Panc1 (cell line): ENCODE results near the gene CHST11.

Source experiments
- CTCF ChIP-seq: fragments of 450-650 bp; IDR thresholded peaks from 2 replicates; pipeline ENCODE4 v1.5.1; 2017; ENCODE audit warnings: mild to moderate bottlenecking
- POLR2AphosphoS5 ChIP-seq: IDR thresholded peaks from 2 replicates; pipeline ENCODE4 v1.6.1; 2012; ENCODE audit warnings: mild to moderate bottlenecking, low read depth, low read length, moderate library complexity
- REST ChIP-seq, 2 experiments: IDR thresholded peaks; 2 replicates each; pipeline ENCODE4 v1.6.1; 2011 to 2012; ENCODE audit warnings: low read depth in 2 of 2, control low read depth in 1 of 2, low read length in 1 of 2, mild to moderate bottlenecking in 1 of 2, moderate library complexity in 1 of 2; ENCODE audit not compliant: insufficient read depth in 1 of 2
- SIN3A ChIP-seq: IDR thresholded peaks from 2 replicates; pipeline ENCODE4 v1.6.1; 2012; ENCODE audit warnings: low read depth, mild to moderate bottlenecking, low read length, moderate library complexity, borderline replicate concordance; ENCODE audit not compliant: insufficient read depth
- TCF7L2 ChIP-seq: IDR thresholded peaks from 2 replicates; pipeline ENCODE4 v1.6.1; 2011; ENCODE audit warnings: mild to moderate bottlenecking, low read depth, low read length, inconsistent platforms

- no peak for TF ChIP-seq CTCF
- no peak for TF ChIP-seq POLR2AphosphoS5
- TF ChIP-seq REST (IDR thresholded peaks at IDR 0.05; ENCODE audit: insufficient read depth in 1 of 2, low read depth in 2 of 2, low read length in 1 of 2) = no peak
- TF ChIP-seq TCF7L2 = no peak
- no peak for TF ChIP-seq SIN3A
These were observed 207.6 kb downstream of the CHST11 start for GRCh38 chr12:104664351-104664750.
